ENCODE results near the gene PRKAR1A.

PRKAR1A gene

DNA sequence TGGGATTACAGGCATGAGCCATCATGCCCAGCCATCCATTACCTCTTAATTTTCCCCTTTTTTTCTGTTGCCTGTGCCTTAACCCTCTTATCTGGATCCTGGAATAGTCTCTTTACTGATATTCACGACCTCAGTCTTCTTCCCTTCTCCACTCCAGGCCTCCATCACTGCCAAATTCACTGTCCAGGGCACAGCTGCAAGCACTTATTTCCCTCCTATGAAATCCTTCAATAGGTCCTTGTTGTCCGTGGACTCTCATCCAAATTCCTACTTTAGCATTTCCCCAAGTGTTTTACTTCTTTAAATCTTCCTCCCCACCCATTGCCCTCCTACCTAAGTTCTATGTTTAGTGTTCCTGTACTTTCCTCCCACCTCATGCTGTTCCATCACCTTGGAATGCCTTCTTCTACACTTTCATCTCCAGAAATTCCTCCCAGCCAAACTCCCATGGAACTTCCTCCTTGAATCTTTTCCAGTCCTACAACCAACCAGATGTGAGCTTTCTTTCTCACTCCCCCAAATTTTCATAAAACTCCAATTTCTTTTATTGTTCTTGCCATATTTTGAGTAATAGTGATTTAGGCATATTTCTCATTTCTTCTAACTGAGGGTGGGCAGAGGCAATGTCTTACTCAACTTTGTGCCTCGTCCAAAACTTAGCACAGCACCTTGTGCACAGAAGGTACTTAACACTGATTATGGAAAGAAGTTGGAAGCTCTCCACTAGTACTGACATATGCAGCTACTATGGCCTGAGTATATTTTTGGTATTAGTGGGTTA lies 53.6 kb downstream of the PRKAR1A start:
- no peak for DNase-seq (ENCODE audit: low read depth in 1 of 2, low spot score in 1 of 2)
- no peak for TF ChIP-seq JUND (IDR thresholded peaks at IDR 0.05; ENCODE audit: low read depth)
- in situ Hi-C loops (cut with HindIII; ENCODE audit: low pct_unique_long_range_greater_than_20kb, low sequenced_read_pairs), result no loop called here

DNA sequence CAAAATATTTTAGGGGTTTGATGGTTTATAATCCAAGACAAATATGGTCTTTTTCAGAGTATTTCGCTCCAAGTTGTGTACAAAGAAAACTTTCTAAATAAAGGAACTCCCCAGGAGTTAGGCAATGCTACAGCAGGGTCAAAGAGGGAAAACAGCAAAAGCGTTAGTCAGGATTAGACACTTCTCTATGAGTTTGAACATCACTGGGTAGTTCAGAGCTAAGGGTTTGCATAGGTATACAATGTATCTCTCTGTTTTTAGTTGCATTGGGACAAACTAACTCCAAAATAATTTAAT lies 54.2 kb downstream of the PRKAR1A start:
- in situ Hi-C loops (cut with HindIII; ENCODE audit: low pct_unique_long_range_greater_than_20kb, low sequenced_read_pairs), result no loop called here

GRCh38 chr17:68567035-68567434 lies 54.8 kb downstream of the PRKAR1A start:
- TF ChIP-seq JUND (IDR thresholded peaks at IDR 0.05; ENCODE audit: low read depth), result no peak
- in situ Hi-C loops (cut with HindIII; ENCODE audit: low pct_unique_long_range_greater_than_20kb, low sequenced_read_pairs), result no loop called here
- DNase-seq (ENCODE audit: low read depth in 1 of 2, low spot score in 1 of 2), result no peak

More for the DNA sequence above, 54.2 kb downstream of the PRKAR1A start:
- TF ChIP-seq JUND (IDR thresholded peaks at IDR 0.05; ENCODE audit: low read depth), result no peak
- DNase-seq (ENCODE audit: low read depth in 1 of 2, low spot score in 1 of 2), result no peak

GRCh38 chr17:68567581-68567980 lies 55.4 kb downstream of the PRKAR1A start:
- in situ Hi-C loops (cut with HindIII; ENCODE audit: low pct_unique_long_range_greater_than_20kb, low sequenced_read_pairs), result no loop called here
- DNase-seq (ENCODE audit: low read depth in 1 of 2, low spot score in 1 of 2), result no peak
- TF ChIP-seq JUND (IDR thresholded peaks at IDR 0.05; ENCODE audit: low read depth), result no peak

DNA sequence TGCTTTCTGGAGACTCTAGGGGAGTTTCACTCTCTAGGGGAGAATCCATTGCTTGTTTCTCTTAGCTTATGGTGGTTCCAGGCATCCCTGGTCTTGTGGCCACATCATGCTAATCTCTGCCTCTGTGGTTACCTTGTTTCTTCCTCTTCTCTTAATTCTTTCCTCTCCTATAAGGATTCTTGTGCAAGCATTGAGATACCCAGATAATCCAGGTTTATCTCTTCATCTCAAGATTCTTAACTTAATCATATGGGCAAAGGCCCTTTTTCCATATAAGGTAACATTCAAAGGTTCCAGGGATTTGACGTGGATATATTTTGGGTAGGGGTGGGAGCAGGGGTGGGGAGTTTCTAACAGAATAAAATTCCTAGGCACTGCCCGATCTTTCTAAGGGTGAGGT lies 56.4 kb downstream of the PRKAR1A start:
- DNase-seq (ENCODE audit: low read depth in 1 of 2, low spot score in 1 of 2), result no peak
- in situ Hi-C loops (cut with HindIII; ENCODE audit: low pct_unique_long_range_greater_than_20kb, low sequenced_read_pairs), result no loop called here
- no peak for TF ChIP-seq JUND (IDR thresholded peaks at IDR 0.05; ENCODE audit: low read depth)

- TF ChIP-seq JUND (IDR thresholded peaks at IDR 0.05; ENCODE audit: low read depth), result no peak
- in situ Hi-C loops (cut with HindIII; ENCODE audit: low pct_unique_long_range_greater_than_20kb, low sequenced_read_pairs), result no loop called here
- DNase-seq (ENCODE audit: low read depth in 1 of 2, low spot score in 1 of 2), result no peak
Observed at GRCh38 chr17:68569346-68569745, 57.1 kb downstream of the PRKAR1A start.

DNA sequence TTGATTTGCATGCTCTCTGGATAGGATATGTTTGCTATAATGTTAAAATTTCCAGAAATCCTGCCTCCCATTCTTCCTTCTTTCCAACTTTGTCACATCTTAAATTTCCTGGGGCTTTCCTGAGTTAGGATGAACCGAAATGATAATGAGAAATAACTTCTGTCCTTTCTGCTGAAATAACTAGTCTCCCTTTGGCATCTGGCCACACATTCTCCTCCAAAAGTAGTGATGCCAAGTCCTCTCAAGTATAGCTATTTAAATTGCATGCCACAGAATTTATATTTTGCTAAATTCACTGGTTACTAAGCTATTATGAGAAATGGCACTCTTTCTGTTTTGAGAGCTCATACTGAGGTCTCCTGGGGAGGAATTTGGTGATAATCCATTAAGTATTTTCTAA lies 58.3 kb downstream of the PRKAR1A start:
- in situ Hi-C loops (cut with HindIII; ENCODE audit: low pct_unique_long_range_greater_than_20kb, low sequenced_read_pairs), result no loop called here
- TF ChIP-seq JUND (IDR thresholded peaks at IDR 0.05; ENCODE audit: low read depth), result no peak
- DNase-seq (ENCODE audit: low read depth in 1 of 2, low spot score in 1 of 2), result no peak

DNA sequence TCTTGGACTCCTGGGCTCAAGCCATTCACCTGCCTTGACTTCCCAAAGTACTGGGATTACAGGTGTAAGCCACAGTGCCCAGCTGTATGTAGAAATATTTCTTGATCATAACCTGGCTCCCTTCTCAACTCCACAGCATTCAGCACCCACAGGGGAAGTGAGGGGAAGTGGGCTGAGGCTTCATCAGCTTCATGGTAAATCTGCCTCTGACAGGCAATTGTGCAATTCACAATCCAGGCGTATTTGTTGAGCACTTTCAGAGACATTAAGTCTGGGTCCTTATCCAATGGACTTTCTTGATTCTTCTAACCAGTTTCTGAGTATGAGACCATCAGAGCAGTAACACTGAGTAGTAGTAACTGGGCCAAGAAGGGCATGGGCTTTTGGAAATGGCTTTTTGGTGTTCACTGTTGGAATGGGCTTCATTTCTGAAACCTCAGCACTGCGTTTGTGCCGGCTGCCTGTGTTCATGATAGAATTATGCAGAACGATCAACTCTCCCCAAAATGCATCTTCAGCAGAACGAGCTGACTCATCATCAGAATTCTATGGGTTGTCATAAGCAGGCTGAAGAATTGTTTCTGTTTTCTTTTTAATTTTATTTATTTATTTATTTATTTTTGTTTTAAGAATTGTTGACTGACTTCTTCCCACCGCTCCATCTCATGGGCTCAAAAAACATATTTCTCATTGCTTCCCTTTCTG lies 60.1 kb downstream of the PRKAR1A start:
- no peak for TF ChIP-seq JUND (IDR thresholded peaks at IDR 0.05; ENCODE audit: low read depth)
- no peak for DNase-seq (ENCODE audit: low read depth in 1 of 2, low spot score in 1 of 2)
- in situ Hi-C loops (cut with HindIII; ENCODE audit: low pct_unique_long_range_greater_than_20kb, low sequenced_read_pairs), result no loop called here

- no peak for DNase-seq (ENCODE audit: low read depth in 1 of 2, low spot score in 1 of 2)
- in situ Hi-C loops (cut with HindIII; ENCODE audit: low pct_unique_long_range_greater_than_20kb, low sequenced_read_pairs), result no loop called here
- TF ChIP-seq JUND (IDR thresholded peaks at IDR 0.05; ENCODE audit: low read depth), result no peak
Observed at GRCh38 chr17:68573338-68573737, 61.1 kb downstream of the PRKAR1A start.

DNA sequence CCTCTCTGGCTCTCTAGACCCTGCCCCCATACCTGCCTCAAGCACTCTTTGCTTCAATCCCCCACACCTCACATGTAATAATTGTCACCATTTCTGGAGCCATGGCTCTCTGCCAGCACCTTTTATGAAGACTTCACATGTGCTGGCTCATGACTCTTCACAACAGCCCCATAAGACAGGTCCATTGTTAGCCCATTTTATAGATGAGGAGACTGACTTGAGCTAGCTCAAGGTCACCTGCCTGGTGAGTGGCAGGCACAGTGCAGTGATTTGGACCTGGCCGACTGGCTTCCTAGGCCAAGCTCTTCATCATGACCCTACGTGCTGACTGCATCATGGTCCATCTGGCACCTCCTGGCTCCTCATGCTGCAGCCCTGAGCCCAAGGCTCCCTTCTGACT lies 63.9 kb downstream of the PRKAR1A start:
- no peak for DNase-seq (ENCODE audit: low read depth in 1 of 2, low spot score in 1 of 2)
- in situ Hi-C loops (cut with HindIII; ENCODE audit: low pct_unique_long_range_greater_than_20kb, low sequenced_read_pairs), result no loop called here
- TF ChIP-seq JUND (IDR thresholded peaks at IDR 0.05; ENCODE audit: low read depth), result no peak

- in situ Hi-C loops (cut with HindIII; ENCODE audit: low pct_unique_long_range_greater_than_20kb, low sequenced_read_pairs), result no loop called here
- no peak for DNase-seq (ENCODE audit: low read depth in 1 of 2, low spot score in 1 of 2)
- no peak for TF ChIP-seq JUND (IDR thresholded peaks at IDR 0.05; ENCODE audit: low read depth)
Observed at GRCh38 chr17:68576811-68577496, 64.7 kb downstream of the PRKAR1A start.

- in situ Hi-C loops (cut with HindIII; ENCODE audit: low pct_unique_long_range_greater_than_20kb, low sequenced_read_pairs), result no loop called here
- TF ChIP-seq JUND (IDR thresholded peaks at IDR 0.05; ENCODE audit: low read depth), result no peak
- DNase-seq (ENCODE audit: low read depth in 1 of 2, low spot score in 1 of 2), result no peak
Observed at GRCh38 chr17:68577497-68577821, 65.2 kb downstream of the PRKAR1A start.

GRCh38 chr17:68578236-68578635 lies 66.0 kb downstream of the PRKAR1A start:
- in situ Hi-C loops (cut with HindIII; ENCODE audit: low pct_unique_long_range_greater_than_20kb, low sequenced_read_pairs), result no loop called here
- no peak for DNase-seq (ENCODE audit: low read depth in 1 of 2, low spot score in 1 of 2)
- no peak for TF ChIP-seq JUND (IDR thresholded peaks at IDR 0.05; ENCODE audit: low read depth)
